AG09319 (cell line): Measurements from ENCODE around the gene KIF4A.
"Not testable (repeated sequence)": the region's sequence is repeated elsewhere in the genome, so short reads cannot be mapped to it uniquely, and the experiment has no call there.

ENCODE experiments used
- DNase-seq: peaks from one replicate; pipeline ENCODE4 v3.0.0-alpha.2; 2010; ENCODE audit warnings: low read depth; ENCODE audit errors: extremely low read depth
- TF ChIP-seq, protein P1 (sequence below): IDR thresholded peaks from 2 replicates; pipeline ENCODE4 v1.5.1; 2011; ENCODE audit warnings: low read depth, mild to moderate bottlenecking, inconsistent platforms, low read length, moderate library complexity

The KIF4A gene

DNA sequence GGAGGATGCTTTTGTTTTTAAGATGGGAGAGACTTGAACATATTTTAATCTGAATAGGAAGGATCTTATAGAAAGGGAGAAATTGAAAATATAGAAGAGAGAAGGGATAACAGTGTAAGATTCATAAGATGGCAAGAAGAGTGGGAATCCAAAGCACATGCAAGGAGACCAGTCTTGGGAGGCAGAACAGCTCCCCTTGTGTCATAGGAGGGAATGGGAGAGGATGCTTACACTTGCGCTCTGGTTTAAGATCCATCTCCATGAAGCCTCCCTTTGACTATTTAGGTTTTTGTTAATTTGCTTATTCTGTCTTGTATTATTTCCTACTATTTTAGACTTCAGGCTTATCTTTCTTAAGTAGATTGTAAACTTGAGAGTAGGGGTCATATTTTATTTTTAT, 42.7 kb downstream of the KIF4A start:
- TF ChIP-seq, protein P1, sequence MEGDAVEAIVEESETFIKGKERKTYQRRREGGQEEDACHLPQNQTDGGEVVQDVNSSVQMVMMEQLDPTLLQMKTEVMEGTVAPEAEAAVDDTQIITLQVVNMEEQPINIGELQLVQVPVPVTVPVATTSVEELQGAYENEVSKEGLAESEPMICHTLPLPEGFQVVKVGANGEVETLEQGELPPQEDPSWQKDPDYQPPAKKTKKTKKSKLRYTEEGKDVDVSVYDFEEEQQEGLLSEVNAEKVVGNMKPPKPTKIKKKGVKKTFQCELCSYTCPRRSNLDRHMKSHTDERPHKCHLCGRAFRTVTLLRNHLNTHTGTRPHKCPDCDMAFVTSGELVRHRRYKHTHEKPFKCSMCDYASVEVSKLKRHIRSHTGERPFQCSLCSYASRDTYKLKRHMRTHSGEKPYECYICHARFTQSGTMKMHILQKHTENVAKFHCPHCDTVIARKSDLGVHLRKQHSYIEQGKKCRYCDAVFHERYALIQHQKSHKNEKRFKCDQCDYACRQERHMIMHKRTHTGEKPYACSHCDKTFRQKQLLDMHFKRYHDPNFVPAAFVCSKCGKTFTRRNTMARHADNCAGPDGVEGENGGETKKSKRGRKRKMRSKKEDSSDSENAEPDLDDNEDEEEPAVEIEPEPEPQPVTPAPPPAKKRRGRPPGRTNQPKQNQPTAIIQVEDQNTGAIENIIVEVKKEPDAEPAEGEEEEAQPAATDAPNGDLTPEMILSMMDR, result no peak
- no peak for DNase-seq

GRCh38 chrX:70336767-70337166, 46.9 kb downstream of the KIF4A start:
- DNase-seq, result no peak
- TF ChIP-seq, protein P1, result no peak

DNA sequence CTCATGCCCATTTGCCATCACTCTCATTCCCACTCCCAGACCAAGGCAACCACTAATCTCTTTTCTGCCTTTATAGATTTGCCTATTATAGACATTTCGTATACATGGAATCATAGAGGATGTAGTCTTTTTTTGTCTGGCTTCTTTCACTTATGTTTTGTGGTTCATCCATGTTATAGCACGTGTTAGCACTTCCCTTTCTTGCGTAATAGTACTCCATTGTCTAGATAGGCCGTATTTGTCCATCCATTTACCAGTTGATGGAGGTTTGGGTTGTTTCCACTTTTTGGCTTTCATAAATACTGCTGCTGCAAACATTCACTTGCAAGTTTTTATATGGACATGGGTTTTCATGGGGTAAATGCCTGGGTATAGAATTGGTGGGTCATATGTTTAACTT, 48.4 kb downstream of the KIF4A start:
- DNase-seq, result no peak
- TF ChIP-seq, protein P1, result no peak

GRCh38 chrX:70343435-70343834, 53.5 kb downstream of the KIF4A start:
- TF ChIP-seq, protein P1, result no peak

DNA sequence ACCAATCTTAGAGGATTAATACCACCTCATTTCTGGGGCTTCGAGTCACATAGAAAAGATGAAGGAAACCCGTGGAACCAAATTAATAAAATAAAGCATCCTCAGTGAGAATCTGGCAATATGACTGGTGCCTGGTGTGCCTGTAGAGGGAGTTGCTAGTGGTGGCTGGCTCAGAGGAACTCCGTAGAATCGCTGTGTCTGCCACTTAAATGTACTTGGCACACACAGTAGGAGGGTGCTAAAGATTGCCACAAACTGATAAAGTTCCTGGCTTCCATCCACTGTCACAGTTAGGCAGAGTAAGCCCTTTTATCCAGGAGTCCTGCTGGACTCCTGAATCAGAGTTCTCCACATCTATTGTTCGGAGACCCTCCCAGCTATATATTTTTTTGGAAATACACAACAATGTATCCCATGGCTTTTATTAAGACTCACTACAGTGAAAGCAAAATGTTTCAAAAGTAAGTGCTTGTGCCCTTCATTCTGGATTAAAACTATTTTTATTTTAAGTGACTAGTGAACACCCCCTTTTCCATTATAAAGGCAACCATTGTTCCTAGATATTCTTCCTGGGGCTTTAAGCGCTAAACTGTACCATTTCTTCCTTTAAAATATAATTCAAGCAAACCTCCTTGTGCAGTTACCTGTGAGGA, 56.6 kb downstream of the KIF4A start:
- TF ChIP-seq, protein P1, result no peak

More at GRCh38 chrX:70343435-70343834, 53.5 kb downstream of the KIF4A start:
- DNase-seq, result no peak

GRCh38 chrX:70348825-70349224, 58.9 kb downstream of the KIF4A start:
- not testable (repeated sequence) for DNase-seq

More for the DNA sequence above, 56.6 kb downstream of the KIF4A start:
- no peak for DNase-seq

DNA sequence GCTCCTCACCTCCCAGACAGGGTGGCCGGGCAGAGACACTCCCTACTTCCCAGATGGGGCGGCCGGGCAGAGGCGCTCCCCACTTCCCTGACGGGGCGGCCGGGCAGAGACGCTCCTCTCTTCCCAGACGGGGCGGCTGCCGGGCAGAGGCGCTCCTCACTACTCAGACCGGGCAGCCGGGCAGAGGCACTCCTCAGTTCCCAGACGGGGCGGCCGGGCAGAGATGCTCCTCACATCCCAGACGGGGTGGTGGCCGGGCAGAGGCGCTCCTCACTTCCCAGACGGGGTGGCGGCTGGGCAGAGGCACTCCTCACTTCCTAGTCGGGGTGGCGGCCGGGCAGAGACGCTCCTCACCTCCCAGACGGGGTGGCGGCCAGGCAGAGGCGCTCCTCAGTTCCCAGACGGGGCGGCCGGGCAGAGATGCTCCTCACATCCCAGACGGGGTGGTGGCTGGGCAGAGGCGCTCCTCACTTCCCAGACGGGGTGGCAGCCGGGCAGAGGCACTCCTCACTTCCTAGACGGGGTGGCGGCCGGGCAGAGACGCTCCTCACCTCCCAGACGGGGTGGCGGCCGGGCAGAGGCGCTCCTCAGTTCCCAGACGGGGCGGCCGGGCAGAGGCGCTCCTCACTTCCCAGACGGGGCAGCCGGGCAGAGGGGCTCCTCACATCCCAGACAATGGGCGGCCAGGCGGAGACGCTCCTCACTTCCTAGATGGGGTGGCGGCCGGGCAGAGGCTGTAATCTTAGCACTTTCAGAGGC, 59.6 kb downstream of the KIF4A start:
- DNase-seq, result not testable (repeated sequence)

GRCh38 chrX:70352496-70352895, 62.6 kb downstream of the KIF4A start:
- no peak for DNase-seq
- TF ChIP-seq, protein P1, result no peak
